MM.1S (cell line): ENCODE measurements around the gene KRTAP12-1.
"Not testable (repeated sequence)": the region's sequence is repeated elsewhere in the genome, so short reads cannot be mapped to it uniquely, and the experiment has no call there.

Experiments
- DNase-seq: peaks from one replicate; pipeline ENCODE4 v3.0.0-alpha.2; 2015
- H2AFZ ChIP-seq: fragments of 300-600 bp; sonication (generic); 2 replicates; pipeline ENCODE4 v1.6.0; 2016; ENCODE audit warnings: antibody characterized with exemption, low read length
- H3F3A ChIP-seq: fragments of 300-600 bp; sonication (generic); 2 replicates; pipeline ENCODE4 v1.6.1; 2016; ENCODE audit warnings: mild to moderate bottlenecking, antibody characterized with exemption, low read length, moderate library complexity, mixed read lengths; ENCODE audit not compliant: insufficient read depth
- H3K27ac ChIP-seq: fragments of 300-600 bp; sonication (generic); 2 replicates; pipeline ENCODE4 v1.5.1; 2016; ENCODE audit warnings: mild to moderate bottlenecking, low read length
- H3K27me3 ChIP-seq: fragments of 300-600 bp; sonication (generic); replicated peaks from 2 replicates; pipeline ENCODE4 v1.6.0; 2016; ENCODE audit warnings: low read length; ENCODE audit not compliant: insufficient read depth
- H3K36me3 ChIP-seq: fragments of 300-600 bp; sonication (generic); replicated peaks from 2 replicates; pipeline ENCODE4 v1.6.1; 2016; ENCODE audit warnings: mild to moderate bottlenecking, low read length, mixed read lengths; ENCODE audit not compliant: insufficient read depth
- H3K4me1 ChIP-seq: fragments of 300-600 bp; sonication (generic); 2 replicates; pipeline ENCODE4 v1.6.1; 2016; ENCODE audit warnings: low read length, mixed read lengths
- H3K4me2 ChIP-seq: fragments of 300-600 bp; sonication (generic); 2 replicates; pipeline ENCODE4 v1.6.0; 2016; ENCODE audit warnings: low read depth, low read length
- H3K4me3 ChIP-seq: fragments of 300-600 bp; sonication (generic); 2 replicates; pipeline ENCODE4 v1.5.1; 2016; ENCODE audit warnings: low read length, mixed read lengths
- H3K79me2 ChIP-seq: fragments of 300-600 bp; sonication (generic); 2 replicates; pipeline ENCODE4 v1.6.1; 2016; ENCODE audit warnings: mixed run types, low read length, mixed read lengths
- H3K9ac ChIP-seq: fragments of 300-600 bp; sonication (generic); 2 replicates; pipeline ENCODE4 v1.6.1; 2016; ENCODE audit warnings: low read length, mixed read lengths
- H3K9me2 ChIP-seq: fragments of 300-600 bp; sonication (generic); replicated peaks from 2 replicates; pipeline ENCODE4 v1.6.1; 2016; ENCODE audit warnings: mild to moderate bottlenecking, low read length, mixed read lengths; ENCODE audit not compliant: insufficient read depth
- H3K9me3 ChIP-seq: fragments of 300-600 bp; sonication (generic); replicated peaks from 2 replicates; pipeline ENCODE4 v1.6.1; 2016; ENCODE audit warnings: mild to moderate bottlenecking, low read length, mixed read lengths; ENCODE audit not compliant: insufficient read depth
- H4K20me1 ChIP-seq: fragments of 300-600 bp; sonication (generic); 2 replicates; pipeline ENCODE4 v1.6.1; 2016; ENCODE audit warnings: mild to moderate bottlenecking, low read length, moderate library complexity, mixed read lengths; ENCODE audit not compliant: insufficient read depth
- CTCF ChIP-seq: fragments of 300-600 bp; sonication (generic); IDR thresholded peaks from 2 replicates; pipeline ENCODE4 v1.5.1; 2016; ENCODE audit warnings: antibody characterized with exemption, low read length, mixed read lengths
- EZH2 ChIP-seq: fragments of 300-600 bp; sonication (generic); optimal IDR thresholded peaks from 2 replicates; pipeline ENCODE3; 2017; ENCODE audit warnings: low read depth, mild to moderate bottlenecking, antibody characterized with exemption, low read length, mixed read lengths
- EZH2phosphoT487 ChIP-seq: fragments of 300-600 bp; sonication (generic); IDR thresholded peaks from 2 replicates; pipeline ENCODE4 v1.6.1; 2018; ENCODE audit warnings: antibody characterized with exemption, low read length

KRTAP12-1 gene

GRCh38 chr21:44699502-44700001 is 17.6 kb upstream of the KRTAP12-1 start:
- Histone ChIP-seq H3K9me2 (no peaks in the 10 kb centered on the region), H3K4me1 (no peaks in the 10 kb centered on the region), H4K20me1 (no peaks in the 10 kb centered on the region), H3K79me2 (no peaks in the 10 kb centered on the region), H3F3A (no peaks in the 10 kb centered on the region), H3K9me3 (no peaks in the 10 kb centered on the region), H3K9ac (no peak overlapping the region), H3K27ac (no peak overlapping the region), H3K27me3 (peaks cover 98% of the 10 kb centered on the region), H3K36me3 (no peaks in the 10 kb centered on the region), H3K4me3 (no peak overlapping the region), H2AFZ (no peak overlapping the region), H3K4me2 (no peak overlapping the region)
- no peak for TF ChIP-seq EZH2
- no peak for TF ChIP-seq EZH2phosphoT487
- no peak for TF ChIP-seq CTCF
- DNase-seq: no peak

- Histone ChIP-seq H3K4me3 (no peak overlapping the region), H2AFZ (no peak overlapping the region), H4K20me1 (no peaks in the 10 kb centered on the region), H3K9me2 (no peaks in the 10 kb centered on the region), H3K79me2 (no peaks in the 10 kb centered on the region), H3K9ac (no peak overlapping the region), H3K27ac (no peak overlapping the region), H3K4me2 (no peak overlapping the region), H3K27me3 (peaks cover 98% of the 10 kb centered on the region), H3K4me1 (no peaks in the 10 kb centered on the region), H3F3A (no peaks in the 10 kb centered on the region), H3K36me3 (no peaks in the 10 kb centered on the region), H3K9me3 (no peaks in the 10 kb centered on the region)
- no peak for DNase-seq
- TF ChIP-seq EZH2phosphoT487: no peak
These were observed 16.1 kb upstream of the KRTAP12-1 start for GRCh38 chr21:44697811-44698734.

- not testable (repeated sequence) for H3K4me2 ChIP-seq, H3K9ac ChIP-seq, H3K4me3 ChIP-seq, H3K79me2 ChIP-seq, H3K9me3 ChIP-seq, H2AFZ ChIP-seq, H3K27ac ChIP-seq, DNase-seq, H4K20me1 ChIP-seq, H3F3A ChIP-seq, H3K4me1 ChIP-seq, H3K9me2 ChIP-seq, H3K36me3 ChIP-seq
- H3K27me3 ChIP-seq: peaks cover 98% of the 10 kb centered on the region
These were observed 15.3 kb upstream of the KRTAP12-1 start, which contains the start of gene KRTAP10-12 for GRCh38 chr21:44697172-44697810. KRTAP10-12 (plus strand) TSS chr21:44697172; CDS start chr21:44697202, 30 bp downstream.

GRCh38 chr21:44696572-44696971 is 14.6 kb upstream of the KRTAP12-1 start:
- H3K4me1 ChIP-seq: no peaks in the 10 kb centered on the region
- no peak overlapping the region for H3K4me2 ChIP-seq
- H3K4me3 ChIP-seq: no peak overlapping the region
- no peaks in the 10 kb centered on the region for H3K9me3 ChIP-seq
- H3K36me3 ChIP-seq: no peaks in the 10 kb centered on the region
- TF ChIP-seq EZH2phosphoT487 (no peak), EZH2 (no peak), CTCF (no peak)
- no peaks in the 10 kb centered on the region for H3F3A ChIP-seq
- H2AFZ ChIP-seq: no peak overlapping the region
- H3K27me3 ChIP-seq: peaks cover 98% of the 10 kb centered on the region
- no peaks in the 10 kb centered on the region for H3K9me2 ChIP-seq
- no peaks in the 10 kb centered on the region for H4K20me1 ChIP-seq
- DNase-seq: no peak
- no peak overlapping the region for H3K9ac ChIP-seq
- H3K27ac ChIP-seq: no peak overlapping the region
- H3K79me2 ChIP-seq: no peaks in the 10 kb centered on the region
